ENCODE measurements around the gene CUL4A. TPM values are rescaled to one million over a fixed set of nuclear protein-coding genes. Genes with fewer than 3 reads are reported as not detected.
"Not testable (repeated sequence)": the region's sequence is repeated elsewhere in the genome, so short reads cannot be mapped to it uniquely, and the experiment has no call there.

CUL4A gene
- polyA plus RNA-seq, 1 of the 3 experiments (the other 2 are of a cell fraction): 51.2 TPM

DNA sequence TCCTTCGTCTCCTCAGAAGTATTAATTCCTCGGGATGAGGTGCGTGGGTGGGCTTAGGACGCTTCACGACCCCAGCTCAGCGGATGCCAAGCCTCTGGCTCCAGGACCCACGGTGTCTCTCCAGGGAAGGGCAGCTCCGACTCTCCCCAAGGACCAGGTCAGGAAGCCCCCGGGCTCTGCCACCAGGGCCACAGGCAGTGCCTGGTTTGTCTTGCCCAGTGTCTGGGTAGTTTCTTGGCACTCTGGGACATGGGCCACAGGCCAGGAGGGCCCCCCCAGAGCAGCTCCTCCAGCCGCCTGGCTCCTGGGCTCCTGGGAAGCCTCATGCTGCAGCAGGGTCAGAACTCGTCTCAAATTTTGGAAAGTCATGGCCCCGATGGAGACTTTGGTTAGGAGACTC lies 48.4 kb upstream of the CUL4A start:
- DNase-seq: no peak
- no peaks in the 10 kb centered on the region for H3K79me2 ChIP-seq (ENCODE audit: insufficient read depth)
- ChIA-PET POLR2A (no interaction called here), CTCF (no interaction called here)
- no peaks in the 10 kb centered on the region for H4K20me1 ChIP-seq (ENCODE audit: insufficient read depth)
- no peak overlapping the region for H3K9ac ChIP-seq
- H3K4me2 ChIP-seq: no peak overlapping the region
- TF ChIP-seq NRF1 (IDR thresholded peaks at IDR 0.05; ENCODE audit: low read depth, low read length): no peak
- TF ChIP-seq POLR2AphosphoS5 (IDR thresholded peaks at IDR 0.05; ENCODE audit: low read depth, low read length): no peak
- TF ChIP-seq, protein P1, sequence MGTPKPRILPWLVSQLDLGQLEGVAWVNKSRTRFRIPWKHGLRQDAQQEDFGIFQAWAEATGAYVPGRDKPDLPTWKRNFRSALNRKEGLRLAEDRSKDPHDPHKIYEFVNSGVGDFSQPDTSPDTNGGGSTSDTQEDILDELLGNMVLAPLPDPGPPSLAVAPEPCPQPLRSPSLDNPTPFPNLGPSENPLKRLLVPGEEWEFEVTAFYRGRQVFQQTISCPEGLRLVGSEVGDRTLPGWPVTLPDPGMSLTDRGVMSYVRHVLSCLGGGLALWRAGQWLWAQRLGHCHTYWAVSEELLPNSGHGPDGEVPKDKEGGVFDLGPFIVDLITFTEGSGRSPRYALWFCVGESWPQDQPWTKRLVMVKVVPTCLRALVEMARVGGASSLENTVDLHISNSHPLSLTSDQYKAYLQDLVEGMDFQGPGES (IDR thresholded peaks at IDR 0.05; ENCODE audit: low read depth, low read length): no peak
- no peak for TF ChIP-seq FOXM1 (IDR thresholded peaks at IDR 0.05; ENCODE audit: low read depth)
- TF ChIP-seq GABPA (IDR thresholded peaks at IDR 0.05; ENCODE audit: low read depth): no peak
- no peak for TF ChIP-seq EP300 (IDR thresholded peaks at IDR 0.05; ENCODE audit: borderline replicate concordance in 1 of 2, low read depth in 1 of 2, low read length in 1 of 2)
- TF ChIP-seq, protein P2, sequence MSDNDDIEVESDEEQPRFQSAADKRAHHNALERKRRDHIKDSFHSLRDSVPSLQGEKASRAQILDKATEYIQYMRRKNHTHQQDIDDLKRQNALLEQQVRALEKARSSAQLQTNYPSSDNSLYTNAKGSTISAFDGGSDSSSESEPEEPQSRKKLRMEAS (IDR thresholded peaks at IDR 0.05; ENCODE audit: low read depth): no peak
- H3K9me2 ChIP-seq: no peaks in the 10 kb centered on the region
- no peaks in the 10 kb centered on the region for H3K36me3 ChIP-seq (replicated peaks in 1 of 2; ENCODE audit: control insufficient read depth in 1 of 2, insufficient read depth in 2 of 2, low read length in 1 of 2)
- H3K27me3 ChIP-seq (ENCODE audit: insufficient read depth): no peaks in the 10 kb centered on the region
- no peaks in the 10 kb centered on the region for H3K9me3 ChIP-seq
- H3F3A ChIP-seq (replicated peaks; ENCODE audit: insufficient read depth): no peaks in the 10 kb centered on the region
- no peaks in the 10 kb centered on the region; a peak in 1 of 4 replicates for H3K4me1 ChIP-seq (ENCODE audit: control insufficient read depth in 1 of 2, insufficient read depth in 2 of 2, low read depth in 1 of 2, low read length in 1 of 2)
- H2AFZ ChIP-seq (ENCODE audit: low read depth): no peak overlapping the region
- no peak overlapping the region for H3K4me3 ChIP-seq (ENCODE audit: low read depth in 2 of 2, low read length in 1 of 2)
- WGBS (ENCODE audit: low lambda C conversion rate): 87% methylated on average over 10 of the region's 12 CpGs
- H3K27ac ChIP-seq (ENCODE audit: low read depth in 2 of 2, low read length in 1 of 2): no peak overlapping the region

DNA sequence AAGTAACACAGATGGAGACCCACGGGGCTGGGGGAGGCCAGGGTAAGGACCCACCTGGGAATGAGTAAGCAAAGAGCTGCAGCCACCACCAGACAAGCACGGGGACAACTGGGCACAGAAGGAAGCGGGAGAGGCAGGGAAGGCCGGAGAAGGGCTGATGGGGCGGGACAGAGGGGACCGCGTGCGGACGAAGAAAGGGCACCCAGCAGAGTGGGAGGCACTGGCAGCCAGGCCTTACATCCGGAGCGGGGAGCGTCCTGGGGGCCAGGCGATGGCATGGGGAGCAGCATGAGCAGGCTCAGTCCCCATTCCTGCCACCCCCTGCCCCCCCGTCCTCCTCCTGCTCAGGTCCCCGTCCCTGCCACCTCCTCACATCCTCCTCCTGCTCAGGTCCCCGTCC lies 48.0 kb upstream of the CUL4A start:
- 72% methylated on average over 16 of the region's 16 CpGs for WGBS (ENCODE audit: low lambda C conversion rate)
- Histone ChIP-seq H3K4me1 (ENCODE audit: control insufficient read depth in 1 of 2, insufficient read depth in 2 of 2, low read depth in 1 of 2, low read length in 1 of 2) (no peaks in the 10 kb centered on the region; a peak in 1 of 4 replicates), H3K27ac (ENCODE audit: low read depth in 2 of 2, low read length in 1 of 2) (no peak overlapping the region), H3K27me3 (ENCODE audit: insufficient read depth) (no peaks in the 10 kb centered on the region), H3F3A (replicated peaks; ENCODE audit: insufficient read depth) (no peaks in the 10 kb centered on the region), H4K20me1 (ENCODE audit: insufficient read depth) (no peaks in the 10 kb centered on the region), H3K36me3 (replicated peaks in 1 of 2; ENCODE audit: control insufficient read depth in 1 of 2, insufficient read depth in 2 of 2, low read length in 1 of 2) (no peaks in the 10 kb centered on the region), H3K9ac (no peak overlapping the region), H3K4me3 (ENCODE audit: low read depth in 2 of 2, low read length in 1 of 2) (no peak overlapping the region), H3K79me2 (ENCODE audit: insufficient read depth) (no peaks in the 10 kb centered on the region), H3K9me2 (no peaks in the 10 kb centered on the region), H3K4me2 (no peak overlapping the region), H3K9me3 (no peaks in the 10 kb centered on the region), H2AFZ (ENCODE audit: low read depth) (no peak overlapping the region)
- DNase-seq: no peak
- no peak for TF ChIP-seq NFIC (IDR thresholded peaks at IDR 0.05; ENCODE audit: borderline replicate concordance)
- TF ChIP-seq NRF1 (IDR thresholded peaks at IDR 0.05; ENCODE audit: low read depth, low read length): no peak
- TF ChIP-seq JUND (IDR thresholded peaks at IDR 0.05): no peak
- no peak for TF ChIP-seq MEF2A (IDR thresholded peaks at IDR 0.05; ENCODE audit: borderline replicate concordance, low read depth)
- no peak for TF ChIP-seq POLR2AphosphoS5 (IDR thresholded peaks at IDR 0.05; ENCODE audit: low read depth, low read length)
- POLR2A ChIA-PET: no interaction called here
- CTCF ChIA-PET: no interaction called here

DNA sequence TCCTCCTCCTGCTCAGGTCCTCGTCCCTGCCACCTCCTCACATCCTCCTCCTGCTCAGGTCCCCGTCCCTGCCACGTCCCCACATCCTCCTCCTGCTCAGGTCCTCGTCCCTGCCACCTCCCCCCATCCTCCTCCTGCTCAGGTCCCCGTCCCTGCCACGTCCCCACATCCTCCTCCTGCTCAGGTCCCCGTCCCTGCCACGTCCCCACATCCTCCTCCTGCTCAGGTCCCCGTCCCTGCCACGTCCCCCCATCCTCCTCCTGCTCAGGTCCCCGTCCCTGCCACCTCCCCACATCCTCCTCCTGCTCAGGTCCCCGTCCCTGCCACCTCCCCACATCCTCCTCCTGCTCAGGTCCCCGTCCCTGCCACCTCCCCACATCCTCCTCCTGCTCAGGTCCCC lies 47.4 kb upstream of the CUL4A start:
- H3K79me2 ChIP-seq (ENCODE audit: insufficient read depth); H3K27me3 ChIP-seq (ENCODE audit: insufficient read depth); POLR2A ChIA-PET; H3K27ac ChIP-seq (ENCODE audit: low read depth in 2 of 2, low read length in 1 of 2); H4K20me1 ChIP-seq (ENCODE audit: insufficient read depth); H3K9me3 ChIP-seq; H3F3A ChIP-seq (replicated peaks; ENCODE audit: insufficient read depth); CTCF ChIA-PET; H3K36me3 ChIP-seq (replicated peaks in 1 of 2; ENCODE audit: control insufficient read depth in 1 of 2, insufficient read depth in 2 of 2, low read length in 1 of 2); H3K4me1 ChIP-seq (ENCODE audit: control insufficient read depth in 1 of 2, insufficient read depth in 2 of 2, low read depth in 1 of 2, low read length in 1 of 2); H2AFZ ChIP-seq (ENCODE audit: low read depth); H3K4me2 ChIP-seq; DNase-seq; H3K9me2 ChIP-seq; H3K9ac ChIP-seq; H3K4me3 ChIP-seq (ENCODE audit: low read depth in 2 of 2, low read length in 1 of 2): not testable (repeated sequence)
- WGBS (ENCODE audit: low lambda C conversion rate): 31% methylated on average over 7 of the region's 13 CpGs
